Glutamatergic neuron (in vitro differentiated cells): ENCODE measurements around the gene HMX2. TPM values are rescaled to one million over a fixed set of nuclear protein-coding genes. Genes with fewer than 3 reads are reported as not detected.

Experiments used
- DNase-seq: peaks from one replicate; pipeline ENCODE4 v3.0.0; 2022
- H3K27ac Mint-ChIP-seq: one replicate; pipeline ENCODE4 v1.8.0; 2020; ENCODE audit warnings: mild to moderate bottlenecking, mixed read lengths, inconsistent platforms; ENCODE audit not compliant: unreplicated experiment
- H3K27me3 Mint-ChIP-seq: one replicate; pipeline ENCODE4 v1.8.0; 2020; ENCODE audit warnings: mild to moderate bottlenecking, moderate library complexity, mixed read lengths, inconsistent platforms; ENCODE audit not compliant: unreplicated experiment
- H3K36me3 Mint-ChIP-seq: one replicate; pipeline ENCODE4 v1.8.0; 2020; ENCODE audit warnings: mild to moderate bottlenecking, mixed read lengths, inconsistent platforms; ENCODE audit not compliant: unreplicated experiment
- H3K4me1 Mint-ChIP-seq: one replicate; pipeline ENCODE4 v1.8.0; 2020; ENCODE audit warnings: mild to moderate bottlenecking, low read depth, mixed read lengths, inconsistent platforms; ENCODE audit not compliant: unreplicated experiment
- H3K4me3 Mint-ChIP-seq: one replicate; pipeline ENCODE4 v1.8.0; 2020; ENCODE audit warnings: mild to moderate bottlenecking, mixed read lengths, inconsistent platforms; ENCODE audit not compliant: unreplicated experiment
- H3K9me3 Mint-ChIP-seq: one replicate; pipeline ENCODE4 v1.8.0; 2020; ENCODE audit warnings: mild to moderate bottlenecking, moderate library complexity, mixed read lengths, inconsistent platforms; ENCODE audit not compliant: unreplicated experiment
- long read RNA-seq: library from polyadenylated mRNA; unstranded; transcript quantifications from one replicate; pipeline ENCODE4 v2.0.0, GENCODE V29; 2020; ENCODE audit not compliant: unreplicated experiment
- total RNA-seq: library from RNA; stranded (reverse); fragmentation: NEBNext Ultra II Directional; extraction: Animal tissue kit (Norgen Biotek cat#: 25700); gene quantifications from one replicate; pipeline ENCODE4 v1.2.1, GENCODE V29; 2021; ENCODE audit not compliant: unreplicated experiment
- TF ChIP-seq, protein P1 (sequence below): fragments of 200-600 bp; sonication (generic); IDR thresholded peaks from one replicate; pipeline ENCODE4 v1.5.0; 2021; ENCODE audit not compliant: partially characterized antibody, unreplicated experiment

The HMX2 gene, protein sequence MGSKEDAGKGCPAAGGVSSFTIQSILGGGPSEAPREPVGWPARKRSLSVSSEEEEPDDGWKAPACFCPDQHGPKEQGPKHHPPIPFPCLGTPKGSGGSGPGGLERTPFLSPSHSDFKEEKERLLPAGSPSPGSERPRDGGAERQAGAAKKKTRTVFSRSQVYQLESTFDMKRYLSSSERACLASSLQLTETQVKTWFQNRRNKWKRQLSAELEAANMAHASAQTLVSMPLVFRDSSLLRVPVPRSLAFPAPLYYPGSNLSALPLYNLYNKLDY
- not detected for total RNA-seq
- long read RNA-seq: 0 reads

DNA sequence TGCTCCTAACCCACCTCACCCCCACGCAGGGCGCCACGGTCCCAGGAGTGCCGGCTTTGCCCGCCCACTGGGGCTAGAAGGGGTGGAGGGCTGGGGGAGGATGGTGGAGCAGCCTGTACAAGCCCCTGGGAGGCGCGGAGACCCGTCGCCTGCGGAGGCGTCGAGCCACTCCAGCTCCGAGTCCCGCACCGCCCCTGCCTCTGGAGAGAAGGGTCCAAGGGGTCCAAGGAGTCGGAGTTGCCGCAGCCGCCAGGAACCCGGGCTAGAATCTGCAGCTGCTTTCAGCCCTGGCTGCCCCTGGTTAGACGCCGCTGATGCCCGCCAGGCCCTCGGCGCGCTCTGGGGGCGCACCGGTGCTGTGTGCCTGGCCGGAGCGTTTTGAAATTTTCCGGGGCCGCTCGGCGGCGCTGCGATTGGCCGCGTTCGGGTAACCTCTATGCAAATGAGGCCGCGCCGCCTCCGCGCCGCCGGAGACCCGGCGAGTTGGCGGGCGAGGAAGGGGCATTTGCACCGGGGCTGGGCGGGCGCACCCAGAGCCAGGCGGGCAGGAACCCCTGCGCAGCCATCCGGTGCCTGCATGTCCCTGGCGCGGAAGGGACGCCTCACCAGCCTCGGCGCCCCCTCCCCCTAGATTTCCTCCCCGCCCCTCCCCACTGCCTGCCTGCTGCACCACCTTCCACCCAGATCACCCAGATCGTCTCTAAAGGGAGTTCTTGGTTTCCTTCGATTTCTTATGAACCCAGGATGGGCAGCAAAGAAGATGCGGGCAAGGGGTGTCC is at the start of gene HMX2:
Gene HMX2 (plus strand): TSS at position 502 of the 779 bp plus-strand sequence. CDS start 243 bp downstream, at position 745.
- Mint-ChIP-seq H3K27me3 (peaks cover 40% of the 10 kb centered on the region), H3K4me1 (peaks cover 28% of the 10 kb centered on the region), H3K4me3 (peak within 1 kb of the TSS; percentile 71), H3K36me3 (no peaks in the 10 kb centered on the region), H3K9me3 (peaks cover 14% of the 10 kb centered on the region), H3K27ac (no peak within 1 kb of the TSS)
- TF ChIP-seq, protein P1, sequence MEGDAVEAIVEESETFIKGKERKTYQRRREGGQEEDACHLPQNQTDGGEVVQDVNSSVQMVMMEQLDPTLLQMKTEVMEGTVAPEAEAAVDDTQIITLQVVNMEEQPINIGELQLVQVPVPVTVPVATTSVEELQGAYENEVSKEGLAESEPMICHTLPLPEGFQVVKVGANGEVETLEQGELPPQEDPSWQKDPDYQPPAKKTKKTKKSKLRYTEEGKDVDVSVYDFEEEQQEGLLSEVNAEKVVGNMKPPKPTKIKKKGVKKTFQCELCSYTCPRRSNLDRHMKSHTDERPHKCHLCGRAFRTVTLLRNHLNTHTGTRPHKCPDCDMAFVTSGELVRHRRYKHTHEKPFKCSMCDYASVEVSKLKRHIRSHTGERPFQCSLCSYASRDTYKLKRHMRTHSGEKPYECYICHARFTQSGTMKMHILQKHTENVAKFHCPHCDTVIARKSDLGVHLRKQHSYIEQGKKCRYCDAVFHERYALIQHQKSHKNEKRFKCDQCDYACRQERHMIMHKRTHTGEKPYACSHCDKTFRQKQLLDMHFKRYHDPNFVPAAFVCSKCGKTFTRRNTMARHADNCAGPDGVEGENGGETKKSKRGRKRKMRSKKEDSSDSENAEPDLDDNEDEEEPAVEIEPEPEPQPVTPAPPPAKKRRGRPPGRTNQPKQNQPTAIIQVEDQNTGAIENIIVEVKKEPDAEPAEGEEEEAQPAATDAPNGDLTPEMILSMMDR: no peak
- peak; percentile 62 for DNase-seq

DNA sequence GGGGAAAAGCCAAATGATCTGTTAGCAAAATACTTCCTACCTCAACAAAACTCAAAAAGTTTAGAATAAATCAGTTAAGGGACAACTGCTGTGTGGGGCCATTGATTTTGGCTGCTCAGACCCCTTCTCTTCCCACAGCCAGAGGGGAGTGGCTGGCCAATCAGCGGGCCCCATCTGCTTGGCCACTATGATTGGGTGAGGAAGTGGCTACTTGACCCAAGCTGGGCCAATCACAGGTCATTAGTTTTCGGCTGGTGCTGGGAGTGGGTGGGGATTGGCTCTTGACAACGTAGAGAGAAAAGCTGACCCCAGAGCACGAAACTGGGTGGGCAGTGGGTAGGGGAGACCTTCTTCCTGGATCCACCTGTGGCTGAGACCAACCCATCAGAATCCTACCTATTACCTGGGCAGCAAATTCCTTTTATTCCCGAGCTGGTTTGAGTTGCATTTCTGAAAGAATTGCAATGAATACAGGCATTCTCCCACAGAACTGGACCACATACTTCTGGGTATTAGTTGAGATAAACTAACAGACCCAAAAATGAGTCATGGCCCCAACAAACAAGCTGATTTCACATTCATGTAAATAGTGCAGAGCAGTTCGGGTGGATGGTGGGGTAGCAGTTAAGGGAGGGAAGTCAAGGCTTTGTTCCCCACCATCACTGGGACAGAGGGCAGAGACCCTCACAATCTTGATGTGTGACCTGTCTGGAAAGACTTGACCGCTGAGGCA is 47.7 kb upstream of the HMX2 start:
- Mint-ChIP-seq H3K36me3 (peaks cover 2% of the 10 kb centered on the region), H3K9me3 (peaks cover 4% of the 10 kb centered on the region), H3K27me3 (peaks cover 2% of the 10 kb centered on the region), H3K27ac (no peak overlapping the region), H3K4me1 (no peaks in the 10 kb centered on the region), H3K4me3 (no peak overlapping the region)
- TF ChIP-seq, protein P1: no peak
- no peak for DNase-seq

DNA sequence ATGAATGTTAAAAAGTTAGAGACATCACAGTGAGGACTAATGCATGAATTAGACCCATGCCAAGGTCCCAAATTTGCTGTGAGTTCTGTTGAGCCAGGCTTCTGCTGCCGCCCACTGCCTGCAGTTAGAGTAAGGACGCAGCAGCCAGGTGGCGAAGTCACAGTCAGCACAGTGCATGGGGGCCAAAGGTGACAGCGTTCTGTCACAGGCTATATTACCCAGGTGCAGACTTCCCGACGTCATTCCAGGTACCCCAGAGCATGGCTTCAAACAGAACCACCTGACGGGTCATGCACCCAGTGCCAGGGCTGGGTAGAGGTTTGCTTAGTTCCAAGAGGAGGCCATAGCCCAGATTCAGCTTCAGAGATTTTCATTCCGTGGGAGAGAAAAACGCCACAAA is 46.1 kb upstream of the HMX2 start:
- DNase-seq: no peak
- Mint-ChIP-seq H3K27me3 (no peaks in the 10 kb centered on the region), H3K4me1 (no peaks in the 10 kb centered on the region), H3K27ac (no peak overlapping the region), H3K9me3 (peaks cover 4% of the 10 kb centered on the region), H3K36me3 (no peaks in the 10 kb centered on the region), H3K4me3 (no peak overlapping the region)
- TF ChIP-seq, protein P1: no peak

DNA sequence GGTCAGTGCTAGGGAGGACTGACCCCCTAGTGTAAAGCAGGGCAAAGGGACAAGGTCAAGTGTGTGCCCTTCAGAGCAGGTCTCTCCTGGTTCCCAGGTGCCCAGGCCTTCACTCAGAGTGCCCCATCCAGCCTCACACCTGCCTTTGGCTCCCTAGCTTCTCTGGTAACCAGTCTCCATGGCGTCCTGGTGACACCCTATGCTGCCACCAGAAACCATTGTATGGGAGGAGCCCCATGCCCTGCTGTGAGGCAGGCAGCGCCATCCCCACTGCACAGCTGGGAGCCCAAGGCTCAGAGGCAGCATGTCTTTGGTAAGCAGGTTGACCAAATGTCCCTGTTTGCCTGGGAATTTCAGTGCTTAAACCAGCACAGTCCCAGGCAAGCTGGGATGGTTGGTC is 45.3 kb upstream of the HMX2 start:
- H3K27me3 Mint-ChIP-seq: no peaks in the 10 kb centered on the region
- H3K27ac Mint-ChIP-seq: no peak overlapping the region
- no peaks in the 10 kb centered on the region for H3K4me1 Mint-ChIP-seq
- no peaks in the 10 kb centered on the region for H3K36me3 Mint-ChIP-seq
- DNase-seq: no peak
- TF ChIP-seq, protein P1: no peak
- H3K9me3 Mint-ChIP-seq: peaks cover 4% of the 10 kb centered on the region
- H3K4me3 Mint-ChIP-seq: no peak overlapping the region
